HUES6 (cell line): ENCODE data around the gene ZBTB16.

Experiments used
- H3K27ac ChIP-seq: 2 replicates; pipeline ENCODE4 v1.7.0; 2013; ENCODE audit warnings: low read depth, mild to moderate bottlenecking, low read length, inconsistent platforms
- H3K27me3 ChIP-seq: 2 replicates; pipeline ENCODE4 v1.6.1; 2013; ENCODE audit warnings: low read length; ENCODE audit not compliant: control insufficient read depth, insufficient read depth
- H3K36me3 ChIP-seq: 2 replicates; pipeline ENCODE4 v1.6.1; 2013; ENCODE audit warnings: low read length; ENCODE audit not compliant: control insufficient read depth, insufficient read depth
- H3K4me1 ChIP-seq: 2 replicates; pipeline ENCODE4 v1.6.1; 2013; ENCODE audit warnings: low read length; ENCODE audit not compliant: control insufficient read depth, insufficient read depth
- H3K4me3 ChIP-seq: 2 replicates; pipeline ENCODE4 v1.5.1; 2013; ENCODE audit warnings: low read depth, low read length
- H3K9ac ChIP-seq: one replicate; pipeline ENCODE4 v1.6.1; 2013; ENCODE audit warnings: mild to moderate bottlenecking, low read length
- H3K9me3 ChIP-seq: 2 replicates; pipeline ENCODE4 v1.6.1; 2013; ENCODE audit warnings: low read depth, low read length; ENCODE audit not compliant: control insufficient read depth, insufficient read depth

Gene ZBTB16

DNA sequence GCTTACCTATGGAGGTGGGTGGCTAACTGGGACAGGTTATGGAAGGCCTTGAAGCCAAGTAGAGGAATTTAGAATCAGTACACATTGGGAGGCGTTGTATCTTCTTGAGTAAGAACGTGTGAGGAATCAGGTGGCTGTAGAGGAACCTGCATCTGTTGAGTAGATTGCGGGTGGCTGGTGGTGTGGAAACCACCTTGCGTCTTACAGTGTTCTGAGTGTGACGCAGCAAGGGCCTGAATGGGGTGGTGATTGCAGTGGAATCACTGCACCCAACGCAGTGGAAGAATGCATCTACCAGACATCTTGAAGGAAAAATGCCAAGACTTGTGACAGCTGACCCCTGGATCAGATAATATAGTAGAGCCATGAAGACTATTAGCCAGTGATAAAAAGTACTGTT, 125.9 kb downstream of the ZBTB16 start:
- no peaks in the 10 kb centered on the region for H3K4me1 ChIP-seq
- no peak overlapping the region for H3K9ac ChIP-seq
- H3K27me3 ChIP-seq: no peaks in the 10 kb centered on the region; the same call in 1 of the 2 replicates
- no peak overlapping the region for H3K4me3 ChIP-seq
- no peak overlapping the region for H3K27ac ChIP-seq
- H3K36me3 ChIP-seq: no peaks in the 10 kb centered on the region
- no peaks in the 10 kb centered on the region; the same call in 1 of the 2 replicates for H3K9me3 ChIP-seq

DNA sequence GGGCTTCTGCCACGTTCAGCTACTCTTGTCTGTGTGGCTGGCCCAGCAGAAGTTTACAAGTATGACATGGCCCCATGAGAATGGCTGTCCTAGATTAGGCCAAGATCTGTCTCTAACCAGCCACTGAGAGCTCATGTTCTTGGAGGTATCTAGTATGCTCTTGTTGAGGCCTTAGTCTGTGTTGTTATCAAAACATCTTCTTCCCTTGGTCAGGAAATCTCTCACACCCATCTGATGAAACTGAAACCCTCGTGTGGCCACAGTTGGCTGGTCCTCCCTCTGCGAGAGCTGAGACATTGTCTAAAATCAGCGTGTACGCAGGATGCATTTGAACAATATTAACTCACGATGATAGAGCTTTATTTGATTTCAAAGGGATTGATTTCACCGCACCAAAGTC, 127.7 kb downstream of the ZBTB16 start:
- no peaks in the 10 kb centered on the region; the same call in 1 of the 2 replicates for H3K27me3 ChIP-seq
- no peaks in the 10 kb centered on the region for H3K4me1 ChIP-seq
- H3K27ac ChIP-seq: no peak overlapping the region
- H3K9ac ChIP-seq: no peak overlapping the region
- H3K9me3 ChIP-seq: peaks cover 13% of the 10 kb centered on the region
- H3K4me3 ChIP-seq: no peak overlapping the region
- no peaks in the 10 kb centered on the region for H3K36me3 ChIP-seq

DNA sequence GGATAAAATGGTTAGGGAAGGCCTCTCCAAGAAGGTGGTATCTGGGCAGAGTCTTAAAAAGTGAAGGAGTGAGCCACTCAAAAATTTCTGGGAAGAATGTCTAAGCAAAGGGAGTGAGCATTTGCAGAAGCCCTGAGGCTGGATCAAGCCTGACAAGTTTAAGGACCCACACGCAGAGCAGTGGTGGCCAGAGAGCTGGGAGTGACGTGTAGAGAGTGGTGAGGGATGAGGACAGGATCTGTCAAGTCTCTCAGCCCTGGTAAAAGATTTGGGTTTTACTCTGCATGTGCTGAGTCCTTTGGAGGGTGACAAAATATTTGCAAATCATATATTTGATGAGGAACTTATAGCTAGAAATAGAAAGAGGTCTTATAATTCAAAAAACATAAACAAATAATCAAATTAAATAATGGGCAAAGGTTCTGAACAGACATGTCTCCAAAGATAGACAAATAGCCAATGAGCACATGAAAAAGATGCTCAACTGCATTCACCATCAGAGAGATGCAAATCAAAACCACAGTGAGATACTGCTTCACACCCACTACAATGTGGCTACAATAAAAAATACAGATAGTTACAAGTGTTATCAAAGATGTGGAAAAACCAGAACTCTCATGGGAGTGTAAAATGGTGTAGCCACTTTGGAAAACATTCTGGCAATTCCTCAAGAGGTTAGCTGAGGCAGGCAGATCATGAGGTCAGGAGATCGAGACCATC, 129.5 kb downstream of the ZBTB16 start:
- H3K4me1 ChIP-seq: peaks cover 2% of the 10 kb centered on the region; the same call in 1 of the 2 replicates
- no peaks in the 10 kb centered on the region; the same call in 1 of the 2 replicates for H3K27me3 ChIP-seq
- H3K9ac ChIP-seq: no peak overlapping the region
- no peaks in the 10 kb centered on the region for H3K36me3 ChIP-seq
- no peak overlapping the region for H3K4me3 ChIP-seq
- peaks cover 14% of the 10 kb centered on the region for H3K9me3 ChIP-seq
- no peak overlapping the region for H3K27ac ChIP-seq

DNA sequence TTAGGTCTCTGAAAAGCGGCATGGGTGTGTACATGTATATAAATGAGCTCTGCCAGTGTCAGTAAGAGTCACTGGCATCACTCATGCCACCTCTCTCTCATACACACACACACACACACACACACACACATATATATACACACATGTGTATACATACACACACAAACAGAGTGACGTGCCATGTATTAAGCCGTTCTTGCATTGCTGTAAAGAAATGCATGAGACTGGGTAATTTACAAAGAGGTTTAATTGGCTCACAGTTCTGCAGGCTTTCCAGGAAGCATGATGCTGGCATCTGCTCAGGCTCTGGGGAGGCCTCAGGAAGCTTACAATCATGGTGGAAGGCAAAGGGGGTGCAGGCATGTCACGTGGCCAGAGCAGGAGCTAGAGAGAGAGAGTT, 131.1 kb downstream of the ZBTB16 start:
- peaks cover 14% of the 10 kb centered on the region for H3K9me3 ChIP-seq
- no peaks in the 10 kb centered on the region for H3K36me3 ChIP-seq
- H3K27me3 ChIP-seq: no peaks in the 10 kb centered on the region; the same call in 1 of the 2 replicates
- no peak overlapping the region for H3K9ac ChIP-seq
- H3K4me3 ChIP-seq: no peak overlapping the region
- H3K27ac ChIP-seq: no peak overlapping the region
- peaks cover 8% of the 10 kb centered on the region for H3K4me1 ChIP-seq

DNA sequence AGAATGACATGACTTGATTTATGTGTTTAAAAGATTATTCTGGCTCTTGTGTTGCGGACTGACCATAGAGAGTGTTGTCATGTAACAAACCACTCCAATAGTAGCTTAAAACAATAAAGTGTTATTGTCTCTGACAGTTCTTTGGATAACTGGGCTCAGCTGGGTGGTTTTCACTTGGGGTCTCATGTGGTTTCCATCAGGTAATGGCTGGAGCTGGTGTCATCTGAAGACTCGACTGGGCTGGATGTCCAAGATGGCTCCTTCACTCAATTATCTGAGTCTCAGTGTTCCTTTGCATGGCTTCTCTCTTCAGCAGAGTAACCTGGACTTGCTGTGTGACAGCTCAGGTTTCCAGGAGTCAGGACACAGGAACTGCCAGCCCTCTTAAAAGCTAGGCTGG, 132.4 kb downstream of the ZBTB16 start:
- H3K27ac ChIP-seq: no peak overlapping the region

DNA sequence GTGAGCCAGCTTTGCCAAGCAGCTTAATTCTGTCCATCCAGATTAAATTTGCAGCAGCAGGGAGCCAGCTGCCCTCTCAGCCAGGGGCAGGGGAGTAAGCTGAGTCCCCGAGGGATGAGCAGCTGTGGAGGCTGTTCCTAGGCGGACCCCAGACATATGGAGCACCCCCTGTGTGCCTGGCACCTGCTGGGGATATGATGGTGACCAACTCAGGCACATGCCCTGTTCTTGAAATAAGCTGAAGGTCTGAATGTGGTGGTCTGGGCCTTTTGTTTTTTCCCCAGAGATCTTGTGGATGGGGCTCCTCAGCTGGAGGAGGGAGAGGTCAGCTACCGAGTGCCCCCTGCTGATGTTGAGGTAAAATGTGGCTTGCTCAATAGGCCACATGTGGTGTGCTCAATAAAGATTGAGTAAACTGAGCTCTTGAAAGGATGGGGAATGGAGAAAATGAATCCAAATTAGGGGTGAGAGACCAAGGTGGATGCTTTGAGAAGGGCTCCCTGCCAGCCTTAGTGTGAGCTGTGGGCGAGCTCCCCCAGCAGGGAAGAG, 133.4 kb downstream of the ZBTB16 start:
- no peaks in the 10 kb centered on the region for H3K36me3 ChIP-seq
- no peaks in the 10 kb centered on the region; the same call in 1 of the 2 replicates for H3K27me3 ChIP-seq
- no peak overlapping the region for H3K4me3 ChIP-seq
- peaks cover 8% of the 10 kb centered on the region for H3K4me1 ChIP-seq
- H3K27ac ChIP-seq: no peak overlapping the region
- H3K9ac ChIP-seq: no peak overlapping the region
- peaks cover 14% of the 10 kb centered on the region for H3K9me3 ChIP-seq

More for the DNA sequence above, 132.4 kb downstream of the ZBTB16 start:
- no peaks in the 10 kb centered on the region; the same call in 1 of the 2 replicates for H3K27me3 ChIP-seq
- H3K4me1 ChIP-seq: peaks cover 8% of the 10 kb centered on the region
- no peaks in the 10 kb centered on the region for H3K36me3 ChIP-seq
- H3K4me3 ChIP-seq: no peak overlapping the region
- no peak overlapping the region for H3K9ac ChIP-seq
- H3K9me3 ChIP-seq: peaks cover 14% of the 10 kb centered on the region

DNA sequence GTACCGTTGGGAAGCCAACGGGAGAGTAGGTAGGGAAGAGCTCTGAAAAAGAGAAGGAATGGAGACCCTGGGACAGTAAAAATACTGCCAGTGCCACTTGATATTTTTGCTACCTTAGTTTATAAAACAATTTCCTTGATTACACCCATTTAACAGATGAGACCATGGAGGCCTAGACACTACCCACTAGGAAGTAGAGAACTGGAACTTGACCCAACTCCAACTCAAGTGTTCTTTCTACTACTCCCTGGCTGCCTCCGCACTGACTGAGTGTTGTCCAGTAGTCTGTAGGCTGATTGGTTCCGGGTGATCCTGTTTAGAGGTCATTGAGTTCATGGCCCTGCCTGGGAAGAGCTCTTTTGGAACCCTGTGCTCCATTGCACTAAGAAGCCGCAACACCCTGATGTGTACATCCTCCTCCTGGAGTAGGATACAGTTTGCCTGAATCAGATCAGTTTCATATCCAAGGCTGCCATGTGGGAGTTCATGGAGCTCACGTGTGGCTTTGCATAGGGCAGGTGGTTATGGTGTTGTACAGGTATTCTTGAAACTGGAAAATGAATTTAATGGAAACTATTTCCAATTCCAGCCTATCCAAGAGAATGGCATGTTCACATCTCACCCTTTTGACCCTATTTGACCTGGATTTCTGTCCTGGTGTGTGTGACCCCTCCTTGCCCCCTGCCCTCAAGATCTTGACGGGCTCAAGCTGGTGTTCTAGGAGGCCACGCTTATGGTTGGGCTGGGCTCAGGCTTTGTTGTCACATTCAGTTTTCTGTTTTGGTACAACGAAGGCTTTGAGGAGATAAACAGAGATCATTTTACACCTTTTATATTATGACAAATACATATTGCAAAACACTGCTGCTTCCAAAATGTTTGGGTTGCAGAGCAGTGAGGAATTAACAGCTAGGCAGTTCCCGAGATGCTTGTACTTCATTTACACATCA, 134.5 kb downstream of the ZBTB16 start:
- Histone ChIP-seq H3K4me1 (peaks cover 8% of the 10 kb centered on the region), H3K9ac (no peak overlapping the region), H3K27ac (no peak overlapping the region), H3K27me3 (no peaks in the 10 kb centered on the region), H3K4me3 (no peak overlapping the region), H3K36me3 (no peaks in the 10 kb centered on the region), H3K9me3 (peaks cover 14% of the 10 kb centered on the region)

DNA sequence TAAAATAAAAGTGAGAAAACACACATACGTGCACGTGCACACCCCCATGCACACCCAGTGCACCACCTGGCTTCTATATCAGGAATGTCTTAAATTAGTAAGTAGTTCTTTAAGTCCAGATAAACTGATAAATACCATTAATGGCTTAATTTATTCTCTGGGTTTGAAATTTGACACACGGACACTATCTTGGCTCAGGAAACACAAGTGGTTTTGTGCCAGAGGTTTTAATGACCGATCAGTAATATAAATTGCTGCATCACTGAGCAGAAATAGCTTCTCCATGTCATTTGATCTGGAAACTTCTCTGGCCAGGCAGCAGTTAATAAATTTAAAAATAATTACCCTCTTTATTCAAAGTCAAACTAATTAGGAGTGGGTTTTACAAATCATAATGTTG, 135.2 kb downstream of the ZBTB16 start:
- Histone ChIP-seq H3K4me3 (no peak overlapping the region), H3K27me3 (no peaks in the 10 kb centered on the region), H3K4me1 (peaks cover 8% of the 10 kb centered on the region), H3K36me3 (no peaks in the 10 kb centered on the region), H3K9ac (no peak overlapping the region), H3K9me3 (peaks cover 14% of the 10 kb centered on the region), H3K27ac (no peak overlapping the region)

DNA sequence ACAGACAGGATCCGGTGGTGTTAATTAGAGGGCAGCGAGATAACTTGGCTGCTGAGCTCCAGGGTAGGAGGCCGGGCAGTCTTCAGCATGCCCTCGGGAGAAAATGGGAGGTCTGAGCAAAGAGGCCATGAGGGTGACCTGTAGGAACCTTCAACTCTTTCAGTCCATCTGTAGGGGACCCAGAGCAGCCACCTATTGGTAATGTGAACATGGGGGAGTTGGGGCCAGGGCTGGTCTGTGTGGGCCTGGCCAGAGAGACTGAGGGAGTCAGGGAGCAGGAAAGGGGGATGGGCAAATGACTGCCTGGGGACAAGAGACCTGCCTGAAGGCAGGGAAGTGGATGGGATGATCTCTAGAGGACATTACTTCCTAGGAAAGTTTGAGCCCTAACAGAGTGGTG, 135.6 kb downstream of the ZBTB16 start:
- no peak overlapping the region for H3K9ac ChIP-seq
- peaks cover 14% of the 10 kb centered on the region for H3K9me3 ChIP-seq
- H3K27me3 ChIP-seq: no peaks in the 10 kb centered on the region
- H3K36me3 ChIP-seq: no peaks in the 10 kb centered on the region
- H3K4me1 ChIP-seq: peaks cover 8% of the 10 kb centered on the region
- H3K4me3 ChIP-seq: no peak overlapping the region
- no peak overlapping the region for H3K27ac ChIP-seq

DNA sequence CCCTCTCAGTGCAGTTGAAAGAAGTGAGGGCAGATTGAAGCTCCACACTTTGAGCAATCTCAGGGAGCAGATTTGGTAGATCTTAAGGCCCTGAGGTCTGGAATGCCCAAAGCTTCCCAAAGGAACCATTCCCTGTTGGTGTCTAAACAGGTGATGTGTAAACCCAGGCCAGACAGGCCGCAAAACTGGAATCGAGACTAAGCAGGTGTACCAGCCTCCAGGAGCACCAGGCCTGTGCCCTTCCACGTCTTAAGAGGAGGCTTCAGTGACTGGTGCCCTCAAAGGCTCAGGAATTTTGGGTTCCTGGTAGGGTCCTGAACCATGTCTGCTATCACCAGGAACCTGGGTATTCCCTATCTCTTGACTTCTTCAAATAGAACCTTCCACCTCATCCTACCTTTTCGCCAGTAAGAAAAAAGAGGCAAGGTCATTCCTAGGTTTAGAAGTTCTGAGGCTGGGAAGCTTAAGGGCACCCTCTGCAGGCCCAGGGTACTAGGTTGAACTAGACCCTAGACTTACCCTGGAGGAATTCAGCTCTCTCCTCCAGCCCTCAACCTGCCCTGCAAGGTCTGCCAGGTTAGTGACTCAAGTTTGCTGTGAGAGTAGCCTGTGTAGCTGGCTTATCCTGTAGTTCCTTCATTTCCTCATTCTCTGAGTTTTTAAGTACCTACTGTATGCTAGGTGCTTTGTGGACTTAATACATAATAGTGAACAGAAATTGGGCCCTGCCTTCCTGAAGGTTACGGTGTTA, 136.6 kb downstream of the ZBTB16 start:
- H3K4me1 ChIP-seq: peaks cover 8% of the 10 kb centered on the region
- H3K27ac ChIP-seq: no peak overlapping the region
- H3K4me3 ChIP-seq: no peak overlapping the region
- H3K36me3 ChIP-seq: no peaks in the 10 kb centered on the region
- no peaks in the 10 kb centered on the region for H3K27me3 ChIP-seq
- H3K9me3 ChIP-seq: peaks cover 10% of the 10 kb centered on the region
- H3K9ac ChIP-seq: no peak overlapping the region
